IPS DF 6.9 (cell line): ENCODE results near the gene NPTN.

Experiments used
- DNase-seq: peaks from one replicate; pipeline ENCODE4 v3.0.0-alpha.2; 2013; ENCODE audit warnings: low read depth, low spot score
- H3K27ac ChIP-seq: one replicate; pipeline ENCODE4 v1.5.1; 2013; ENCODE audit warnings: low read length, control low read depth
- H3K27me3 ChIP-seq: 2 replicates; pipeline ENCODE4 v1.6.1; 2013; ENCODE audit warnings: mild to moderate bottlenecking, low read length; ENCODE audit not compliant: control insufficient read depth, insufficient read depth
- H3K36me3 ChIP-seq: 2 replicates; pipeline ENCODE4 v1.6.1; 2013; ENCODE audit warnings: low read length; ENCODE audit not compliant: control insufficient read depth, insufficient read depth
- H3K4me1 ChIP-seq: 2 replicates; pipeline ENCODE4 v1.6.1; 2013; ENCODE audit warnings: low read length; ENCODE audit not compliant: control insufficient read depth, insufficient read depth
- H3K4me3 ChIP-seq: 2 replicates; pipeline ENCODE4 v1.5.1; 2013; ENCODE audit warnings: mild to moderate bottlenecking, low read length
- H3K9me3 ChIP-seq: 2 replicates; pipeline ENCODE4 v1.6.1; 2013; ENCODE audit warnings: low read length, inconsistent platforms; ENCODE audit not compliant: control insufficient read depth, insufficient read depth
- WGBS: extraction: QIAGEN DNeasy Blood & Tissue Kit; methylation state at CpG from one replicate; pipeline ENCODE4 v1.1.7; 2013; ENCODE audit warnings: mixed read lengths, missing lambda C conversion rate; ENCODE audit not compliant: insufficient read length, insufficient coverage; 5-methylcytosine and 5-hydroxymethylcytosine counted together

NPTN gene

GRCh38 chr15:73633111-73633990, at the start of gene NPTN:
Gene NPTN, minus strand, starts transcription at chr15:73633389. Its CDS starts 174 bp downstream, at chr15:73633215.
- peaks cover 3% of the 10 kb centered on the region; the same call in 1 of the 2 replicates for H3K4me1 ChIP-seq
- H3K27me3 ChIP-seq, result no peaks in the 10 kb centered on the region
- H3K36me3 ChIP-seq, result no peaks in the 10 kb centered on the region
- no CpG with 5 or more reads among the region's 62 CpGs for WGBS
- no peaks in the 10 kb centered on the region for H3K9me3 ChIP-seq
- no peak within 1 kb of the TSS for H3K27ac ChIP-seq
- peak within 1 kb of the TSS; percentile 82 for H3K4me3 ChIP-seq
- DNase-seq, result peak; percentile 89

GRCh38 chr15:73682600-73683090, 49.5 kb upstream of the NPTN start:
- no peaks in the 10 kb centered on the region for H3K36me3 ChIP-seq
- H3K9me3 ChIP-seq, result no peaks in the 10 kb centered on the region
- peaks cover 5% of the 10 kb centered on the region for H3K4me1 ChIP-seq
- no peak overlapping the region for H3K27ac ChIP-seq
- no peak overlapping the region for H3K4me3 ChIP-seq
- no CpG with 5 or more reads among the region's 14 CpGs for WGBS
- DNase-seq, result no peak
- H3K27me3 ChIP-seq, result no peaks in the 10 kb centered on the region

DNA sequence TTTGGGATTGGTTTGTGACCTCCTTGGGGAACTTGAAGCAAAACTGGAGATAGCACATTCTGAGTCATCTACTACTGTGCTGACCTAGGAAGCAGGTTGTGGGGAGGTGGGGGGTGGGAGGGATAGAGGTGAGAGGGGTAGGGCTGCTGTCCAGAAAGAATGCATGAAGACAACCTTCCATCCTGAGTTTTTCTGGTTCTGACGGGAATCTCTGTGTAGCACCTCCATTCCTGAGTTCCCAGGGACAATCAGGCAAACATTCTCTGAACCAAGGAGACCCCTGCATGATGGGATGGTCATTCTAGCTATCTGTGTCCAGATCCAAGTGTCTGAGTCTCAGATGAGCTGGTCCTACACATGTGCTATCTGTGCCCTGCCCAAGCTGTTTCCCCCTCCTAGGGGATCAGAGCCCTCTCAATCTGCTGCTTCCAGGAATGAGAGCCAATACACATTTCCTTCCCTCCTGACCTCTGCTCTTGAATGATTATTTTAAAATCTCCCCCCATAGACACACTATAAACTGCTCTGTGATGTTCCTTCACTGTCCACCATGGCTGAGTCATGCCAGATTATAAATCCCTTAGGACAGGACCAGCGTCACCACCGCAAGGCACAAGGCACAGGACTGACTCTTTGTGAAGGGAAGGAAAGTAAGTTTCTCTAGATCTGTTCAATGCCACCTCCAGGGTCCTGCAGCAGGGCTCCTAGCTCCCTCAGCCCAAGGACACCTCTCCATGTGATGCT, 48.8 kb upstream of the NPTN start:
- no CpG with 5 or more reads among the region's 3 CpGs for WGBS

GRCh38 chr15:73681063-73681462, 47.9 kb upstream of the NPTN start:
- Histone ChIP-seq H3K9me3 (no peaks in the 10 kb centered on the region), H3K36me3 (no peaks in the 10 kb centered on the region), H3K27me3 (no peaks in the 10 kb centered on the region), H3K4me1 (peaks cover 3% of the 10 kb centered on the region; the same call in 1 of the 2 replicates), H3K4me3 (no peak overlapping the region), H3K27ac (no peak overlapping the region)
- no CpG with 5 or more reads among the region's 3 CpGs for WGBS
- no peak for DNase-seq

More for the DNA sequence above, 48.8 kb upstream of the NPTN start:
- no peaks in the 10 kb centered on the region for H3K9me3 ChIP-seq
- H3K4me1 ChIP-seq, result peaks cover 4% of the 10 kb centered on the region
- no peak overlapping the region for H3K4me3 ChIP-seq
- no peak for DNase-seq
- no peaks in the 10 kb centered on the region for H3K36me3 ChIP-seq
- H3K27me3 ChIP-seq, result no peaks in the 10 kb centered on the region
- no peak overlapping the region for H3K27ac ChIP-seq

DNA sequence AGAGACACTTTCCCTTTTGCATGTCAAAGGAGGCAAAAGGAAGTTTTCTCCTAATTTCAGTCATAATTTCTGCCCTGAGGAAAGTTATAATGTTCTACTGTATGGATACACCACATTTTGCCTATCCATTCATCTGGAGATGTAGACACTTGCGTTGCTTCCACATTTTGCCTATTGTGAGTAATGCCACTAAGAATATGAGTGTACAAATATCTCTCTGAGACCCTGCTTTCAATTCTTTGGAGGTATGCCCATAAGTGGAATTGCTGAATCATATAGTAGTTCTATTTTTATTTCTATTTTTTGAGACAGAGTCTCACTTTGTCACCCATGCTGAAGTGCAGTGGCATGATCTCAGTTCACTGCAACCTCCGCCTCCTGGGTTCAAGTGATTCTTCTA, 47.4 kb upstream of the NPTN start:
- Histone ChIP-seq H3K4me1 (peaks cover 1% of the 10 kb centered on the region; the same call in 1 of the 2 replicates), H3K27ac (no peak overlapping the region), H3K27me3 (no peaks in the 10 kb centered on the region), H3K36me3 (no peaks in the 10 kb centered on the region), H3K4me3 (no peak overlapping the region), H3K9me3 (no peaks in the 10 kb centered on the region)
- no CpG with 5 or more reads among the region's 2 CpGs for WGBS
- DNase-seq, result no peak

DNA sequence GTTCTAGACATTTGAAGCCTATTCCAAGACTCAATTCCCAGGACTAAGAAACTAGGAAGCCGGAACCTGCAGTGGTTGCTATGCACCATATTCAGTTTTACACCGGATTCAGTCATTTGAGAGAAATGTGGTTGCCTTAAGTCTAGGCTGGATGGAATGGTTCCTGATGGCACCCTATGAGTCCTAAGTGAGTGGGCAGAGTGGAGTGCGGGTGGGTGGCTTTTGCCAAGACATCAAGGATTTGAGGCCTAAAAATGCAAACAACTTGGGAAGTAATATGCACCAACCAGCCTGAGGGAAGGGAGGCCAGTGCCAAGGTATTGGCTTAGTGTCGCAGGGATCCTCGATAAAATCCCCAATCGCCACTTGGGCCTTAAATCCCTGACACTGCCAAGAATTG, 46.8 kb upstream of the NPTN start:
- DNase-seq, result no peak
- Histone ChIP-seq H3K27me3 (no peaks in the 10 kb centered on the region), H3K4me3 (no peak overlapping the region), H3K9me3 (no peaks in the 10 kb centered on the region), H3K36me3 (no peaks in the 10 kb centered on the region), H3K4me1 (peaks cover 1% of the 10 kb centered on the region; the same call in 1 of the 2 replicates), H3K27ac (no peak overlapping the region)
- WGBS, result no CpG with 5 or more reads among the region's 6 CpGs

DNA sequence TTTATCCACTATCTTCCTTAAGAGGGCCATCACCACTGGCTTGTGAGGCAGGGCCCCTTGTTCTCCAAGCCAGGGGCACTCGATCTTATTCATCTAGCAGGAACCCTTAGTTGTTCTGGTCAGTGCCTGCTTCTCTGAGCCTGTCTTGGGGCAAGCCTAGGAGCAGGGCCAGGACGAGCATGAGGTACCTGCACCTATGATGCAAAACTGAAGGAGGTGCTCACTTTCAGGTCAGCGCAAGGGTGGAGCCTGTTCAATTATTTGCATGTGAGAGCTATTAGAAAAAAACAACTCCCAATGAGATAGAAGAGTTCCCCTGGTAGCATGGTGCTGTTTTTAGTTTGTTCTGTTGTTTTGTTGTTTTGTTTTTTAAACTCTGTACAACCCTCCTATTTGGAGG, 46.0 kb upstream of the NPTN start:
- no peak overlapping the region for H3K27ac ChIP-seq
- WGBS, result no CpG with 5 or more reads among the region's 3 CpGs
- H3K4me1 ChIP-seq, result peaks cover 1% of the 10 kb centered on the region; the same call in 1 of the 2 replicates

DNA sequence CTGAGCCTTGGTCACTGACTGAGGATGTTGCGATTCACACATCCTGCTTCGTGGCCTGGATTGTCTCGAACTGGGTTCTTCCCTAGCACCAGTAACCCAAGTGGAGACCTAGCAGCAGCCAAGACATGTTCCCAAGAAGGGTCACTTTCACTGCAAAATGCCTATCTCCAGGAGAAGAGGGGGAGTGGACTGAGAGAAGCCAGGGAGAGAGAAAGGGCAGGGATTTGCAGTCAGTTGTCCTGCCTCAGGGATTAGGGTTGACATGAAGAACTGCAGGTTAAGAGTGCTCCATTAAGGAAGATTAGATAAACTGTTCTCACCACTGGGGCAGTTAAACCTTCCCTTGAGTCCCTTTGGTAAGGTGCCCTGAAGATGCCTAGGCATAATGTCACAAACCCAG, 45.3 kb upstream of the NPTN start:
- no peaks in the 10 kb centered on the region for H3K9me3 ChIP-seq
- peaks cover under 1% of the 10 kb centered on the region; the same call in 1 of the 2 replicates for H3K4me1 ChIP-seq
- no peaks in the 10 kb centered on the region for H3K27me3 ChIP-seq
- H3K27ac ChIP-seq, result no peak overlapping the region
- no CpG with 5 or more reads among the region's 3 CpGs for WGBS
- DNase-seq, result no peak
- H3K4me3 ChIP-seq, result no peak overlapping the region
- H3K36me3 ChIP-seq, result no peaks in the 10 kb centered on the region

More for the DNA sequence above, 46.0 kb upstream of the NPTN start:
- no peak for DNase-seq
- Histone ChIP-seq H3K9me3 (no peaks in the 10 kb centered on the region), H3K4me3 (no peak overlapping the region), H3K27me3 (no peaks in the 10 kb centered on the region), H3K36me3 (no peaks in the 10 kb centered on the region)

- H3K9me3 ChIP-seq, result no peaks in the 10 kb centered on the region
- no peaks in the 10 kb centered on the region for H3K4me1 ChIP-seq
- WGBS, result no CpG with 5 or more reads among the region's 2 CpGs
- H3K27ac ChIP-seq, result no peak overlapping the region
- no peak overlapping the region for H3K4me3 ChIP-seq
- H3K36me3 ChIP-seq, result no peaks in the 10 kb centered on the region
- no peaks in the 10 kb centered on the region for H3K27me3 ChIP-seq
- no peak for DNase-seq
Measured at GRCh38 chr15:73677733-73678132, 44.5 kb upstream of the NPTN start.

DNA sequence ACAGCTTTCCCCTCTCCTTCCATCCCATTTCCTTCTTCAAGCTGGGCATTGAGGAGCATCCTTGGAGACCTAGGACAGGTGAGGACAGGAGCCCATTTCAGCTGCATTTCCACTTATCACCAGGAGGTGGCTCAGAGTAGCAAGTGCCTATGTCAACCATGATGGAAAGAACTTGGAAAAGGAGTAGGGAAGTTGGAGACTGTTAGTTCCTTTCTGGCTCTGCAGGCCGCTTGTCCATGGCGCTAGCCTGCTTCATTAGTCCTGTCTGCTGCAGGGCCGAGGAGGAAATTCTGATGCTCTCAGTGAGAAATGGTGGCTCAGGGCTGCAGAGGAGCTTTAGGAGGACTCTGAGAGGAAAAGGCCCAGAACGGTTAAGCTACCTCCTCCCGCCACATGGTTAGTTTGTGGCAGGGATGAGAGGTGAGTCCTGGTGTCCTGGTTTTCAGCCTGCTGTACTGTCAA, 44.0 kb upstream of the NPTN start:
- H3K4me1 ChIP-seq, result no peaks in the 10 kb centered on the region
- WGBS, result no CpG with 5 or more reads among the region's 5 CpGs

More for the DNA sequence above, 44.0 kb upstream of the NPTN start:
- H3K27me3 ChIP-seq, result no peaks in the 10 kb centered on the region
- H3K36me3 ChIP-seq, result no peaks in the 10 kb centered on the region
- DNase-seq, result no peak
- no peaks in the 10 kb centered on the region for H3K9me3 ChIP-seq
- no peak overlapping the region for H3K4me3 ChIP-seq
- no peak overlapping the region for H3K27ac ChIP-seq
